GM23248 (cell line): ENCODE data around the gene CKS1B. TPM values are rescaled to one million over a fixed set of nuclear protein-coding genes. Genes with fewer than 3 reads are reported as not detected.

Experiments used
- DNase-seq: peaks from one replicate; pipeline ENCODE4 v3.0.0-alpha.2; 2015
- H2AFZ ChIP-seq: fragments of 200-600 bp; sonication (generic); 2 replicates; pipeline ENCODE4 v1.6.1; 2016; ENCODE audit warnings: antibody characterized with exemption
- H3F3A ChIP-seq: fragments of 200-600 bp; sonication (generic); 2 replicates; pipeline ENCODE4 v1.6.1; 2016; ENCODE audit warnings: mild to moderate bottlenecking, antibody characterized with exemption, mixed run types; ENCODE audit not compliant: insufficient read depth
- H3K27ac ChIP-seq: fragments of 200-600 bp; sonication (generic); 2 replicates; pipeline ENCODE4 v1.5.1; 2016; ENCODE audit warnings: mild to moderate bottlenecking
- H3K27me3 ChIP-seq: fragments of 200-600 bp; sonication (generic); replicated peaks from 2 replicates; pipeline ENCODE4 v1.6.1; 2016; ENCODE audit warnings: mild to moderate bottlenecking; ENCODE audit not compliant: insufficient read depth
- H3K36me3 ChIP-seq: fragments of 200-600 bp; sonication (generic); 2 replicates; pipeline ENCODE4 v1.6.1; 2016; ENCODE audit warnings: low read depth, mild to moderate bottlenecking
- H3K4me1 ChIP-seq: fragments of 200-600 bp; sonication (generic); 2 replicates; pipeline ENCODE4 v1.6.1; 2016; ENCODE audit warnings: mild to moderate bottlenecking; ENCODE audit not compliant: insufficient read depth
- H3K4me2 ChIP-seq: fragments of 200-600 bp; sonication (generic); one replicate; pipeline ENCODE4 v1.6.1; 2016; ENCODE audit warnings: mild to moderate bottlenecking; ENCODE audit not compliant: unreplicated experiment
- H3K4me3 ChIP-seq: fragments of 200-600 bp; sonication (generic); 2 replicates; pipeline ENCODE4 v1.5.1; 2016; ENCODE audit warnings: mild to moderate bottlenecking
- H3K79me2 ChIP-seq: fragments of 200-600 bp; sonication (generic); 2 replicates; pipeline ENCODE4 v1.6.1; 2016; ENCODE audit warnings: mild to moderate bottlenecking; ENCODE audit not compliant: insufficient read depth
- H3K9ac ChIP-seq: fragments of 200-600 bp; sonication (generic); 2 replicates; pipeline ENCODE4 v1.6.1; 2016; ENCODE audit warnings: mild to moderate bottlenecking
- H3K9me2 ChIP-seq: fragments of 200-600 bp; sonication (generic); 2 replicates; pipeline ENCODE4 v1.6.1; 2016; ENCODE audit warnings: mixed run types, mild to moderate bottlenecking, moderate library complexity; ENCODE audit not compliant: insufficient read depth
- H3K9me3 ChIP-seq: fragments of 200-600 bp; sonication (generic); one replicate; pipeline ENCODE4 v1.6.1; 2017; ENCODE audit warnings: low read depth
- H4K20me1 ChIP-seq: fragments of 200-600 bp; sonication (generic); 2 replicates; pipeline ENCODE4 v1.6.0; 2016; ENCODE audit not compliant: insufficient read depth
- EZH2 ChIP-seq: fragments of 200-600 bp; sonication (generic); IDR thresholded peaks from 2 replicates; pipeline ENCODE4 v1.6.1; 2018; ENCODE audit warnings: antibody characterized with exemption, mild to moderate bottlenecking; ENCODE audit not compliant: insufficient read depth, poor library complexity, severe bottlenecking
- EZH2phosphoT487 ChIP-seq: fragments of 200-600 bp; sonication (generic); IDR thresholded peaks from 2 replicates; pipeline ENCODE4 v1.6.1; 2018; ENCODE audit warnings: antibody characterized with exemption, moderate library complexity, mild to moderate bottlenecking, low read depth; ENCODE audit not compliant: insufficient read depth
- WGBS, 2 experiments: methylation state at CpG; one replicate each; pipeline ENCODE4 v1.1.6; 2015 to 2017; ENCODE audit warnings: low lambda C conversion rate in 2 of 2, low coverage in 1 of 2; ENCODE audit errors: missing lambda C conversion rate in 2 of 2; 5-methylcytosine and 5-hydroxymethylcytosine counted together
- in situ Hi-C: fragments of 300-500 bp; cut with MboI; formaldehyde crosslinking; loops from 2 replicates; pipeline ENCODE4 v1.15.0; 2020
- polyA plus RNA-seq: library from polyadenylated mRNA; unstranded; fragments of >200 nt; fragmentation: Nextera tagmentation; extraction: Ambion mirVana; gene quantifications from 2 replicates; pipeline ENCODE4 v1.2.1, GENCODE V29; 2016
- total RNA-seq: library from RNA; depleted of rRNA; stranded (reverse); fragments of >200 nt; shearing (Covaris generic); gene quantifications from 2 replicates; pipeline ENCODE4 v1.2.3, GENCODE V29; 2014

CKS1B gene
- total and polyA plus RNA-seq, 2 experiments from 2014 or later, result 45.6 to 119 TPM

DNA sequence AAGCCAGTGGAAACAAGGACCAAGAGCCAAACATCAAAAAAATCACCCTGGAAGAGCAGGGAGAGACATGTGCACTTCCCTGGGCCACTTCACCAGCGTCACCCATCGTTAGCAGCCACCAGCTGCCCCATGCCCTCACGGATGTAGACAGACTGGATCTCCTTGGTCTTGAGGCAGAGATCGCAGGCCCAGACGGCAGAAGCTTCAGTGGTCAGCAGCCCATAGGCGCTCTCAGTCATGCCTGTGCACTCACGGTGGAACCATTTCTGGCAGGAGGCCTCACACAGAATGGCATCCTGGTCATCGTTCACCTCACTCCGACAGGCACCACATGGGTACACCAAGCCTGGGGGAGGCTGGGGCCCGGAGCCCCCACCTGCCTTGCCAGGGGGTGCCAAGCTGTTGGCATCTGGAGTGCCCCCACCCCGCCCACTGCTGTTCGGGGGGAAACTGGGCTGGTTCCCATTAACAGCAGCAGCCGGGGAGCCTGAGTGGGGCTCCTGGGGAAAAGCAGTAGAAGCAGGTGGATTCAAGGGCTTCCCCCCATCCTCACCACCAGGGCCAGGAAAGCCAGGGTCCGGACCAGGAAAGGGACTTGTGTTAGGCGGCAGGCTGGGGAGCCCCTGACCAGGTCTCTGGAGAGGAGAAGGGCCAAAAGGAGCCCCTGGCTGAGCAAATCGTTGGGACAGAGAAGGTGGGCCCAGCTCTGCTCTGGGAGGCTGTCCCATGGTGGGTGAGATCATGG is 15.6 kb upstream of the CKS1B start:
- no peaks in the 10 kb centered on the region for H3K27me3 ChIP-seq
- WGBS, 2 experiments, result 83 to 84% methylated on average over 16 of the region's 16 CpGs
- peaks cover 25% of the 10 kb centered on the region; the same call in 1 of the 2 replicates for H3K79me2 ChIP-seq
- no peaks in the 10 kb centered on the region for H3K36me3 ChIP-seq
- in situ Hi-C loops, result no loop called here
- DNase-seq, result no peak
- no peak overlapping the region for H3K27ac ChIP-seq
- no peaks in the 10 kb centered on the region for H3K9me3 ChIP-seq
- no peak overlapping the region for H2AFZ ChIP-seq
- no peak overlapping the region for H3K4me3 ChIP-seq
- peaks cover 33% of the 10 kb centered on the region for H3K4me1 ChIP-seq
- no peaks in the 10 kb centered on the region for H4K20me1 ChIP-seq
- TF ChIP-seq EZH2phosphoT487 (no peak), EZH2 (no peak)
- H3K9me2 ChIP-seq, result no peaks in the 10 kb centered on the region
- no peak overlapping the region for H3K4me2 ChIP-seq
- peaks cover 22% of the 10 kb centered on the region for H3F3A ChIP-seq
- H3K9ac ChIP-seq, result no peak overlapping the region

GRCh38 chr1:154959426-154959780 is 15.1 kb upstream of the CKS1B start:
- no peak overlapping the region for H3K27ac ChIP-seq
- H3K4me2 ChIP-seq, result no peak overlapping the region
- no peak overlapping the region for H3K9ac ChIP-seq
- TF ChIP-seq EZH2 (no peak), EZH2phosphoT487 (no peak)
- peaks cover 33% of the 10 kb centered on the region for H3K4me1 ChIP-seq
- no peaks in the 10 kb centered on the region for H3K9me2 ChIP-seq
- DNase-seq, result no peak
- WGBS, 2 experiments, result 78 to 83% methylated on average over 5 to 7 of the region's 7 CpGs
- no peaks in the 10 kb centered on the region for H3K27me3 ChIP-seq
- H3K4me3 ChIP-seq, result no peak overlapping the region
- no peak overlapping the region for H2AFZ ChIP-seq
- no peaks in the 10 kb centered on the region for H3K36me3 ChIP-seq
- peaks cover 21% of the 10 kb centered on the region; the same call in 1 of the 2 replicates for H3K79me2 ChIP-seq
- H4K20me1 ChIP-seq, result no peaks in the 10 kb centered on the region
- peaks cover 27% of the 10 kb centered on the region for H3F3A ChIP-seq
- in situ Hi-C loops, result no loop called here
- no peaks in the 10 kb centered on the region for H3K9me3 ChIP-seq

DNA sequence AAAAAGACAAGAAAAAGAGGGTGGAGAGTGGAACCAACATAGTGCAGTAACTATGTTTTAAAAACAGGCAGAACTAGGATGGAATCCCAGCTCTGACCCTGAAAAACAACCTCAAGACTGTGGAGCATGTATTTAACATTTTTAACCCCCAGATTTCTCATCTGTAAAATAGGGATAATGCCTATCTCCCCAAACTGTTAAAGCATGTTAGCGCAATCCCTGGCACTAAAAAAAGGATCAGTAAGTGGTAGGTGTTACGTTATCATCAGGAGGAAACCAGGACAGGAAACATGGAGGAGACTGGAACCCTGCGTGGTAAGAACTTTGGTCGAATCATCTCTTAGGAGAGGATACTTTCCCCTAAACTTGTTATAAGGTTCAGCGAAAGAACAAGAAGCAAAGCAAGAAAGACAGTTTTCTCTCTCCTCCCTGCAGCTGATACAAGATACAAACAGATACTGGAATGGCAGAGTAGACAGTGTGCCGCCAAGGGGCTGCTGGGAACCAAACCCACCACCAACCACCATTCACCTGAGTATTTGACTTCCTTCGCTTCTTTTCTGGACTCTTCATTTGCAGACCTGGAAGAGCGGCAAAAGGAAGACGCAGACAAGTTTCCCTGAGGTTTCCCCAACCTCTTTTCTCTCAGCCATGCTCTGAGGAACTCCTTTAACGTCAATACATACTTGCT is 13.9 kb upstream of the CKS1B start:
- 52 to 59% methylated on average over 10 of the region's 10 CpGs for WGBS, 2 experiments
- in situ Hi-C loops, result no loop called here
- H3K9ac ChIP-seq, result peak overlapping the region; percentile 82

GRCh38 chr1:154961207-154962155 is 13.0 kb upstream of the CKS1B start, which contains the start of gene PYGO2:
Gene PYGO2 (minus strand): TSS chr1:154961782. CDS start chr1:154961576, 206 bp downstream.
- Histone ChIP-seq H3K9me2 (no peaks in the 10 kb centered on the region), H3K27me3 (no peaks in the 10 kb centered on the region), H3K4me2 (peak within 1 kb of the TSS; percentile 91), H3K9me3 (no peaks in the 10 kb centered on the region), H4K20me1 (no peaks in the 10 kb centered on the region), H3K36me3 (peaks cover 17% of the 10 kb centered on the region), H2AFZ (peak within 1 kb of the TSS; percentile 40), H3K4me3 (peak within 1 kb of the TSS; percentile 79), H3F3A (peaks cover 31% of the 10 kb centered on the region), H3K4me1 (peaks cover 23% of the 10 kb centered on the region), H3K9ac (peak within 1 kb of the TSS; percentile 82), H3K27ac (peak within 1 kb of the TSS; percentile 70), H3K79me2 (peaks cover 37% of the 10 kb centered on the region)
- WGBS, 2 experiments, result 1% methylated on average over 62 to 74 of the region's 93 CpGs
- TF ChIP-seq EZH2, result no peak
- no peak for TF ChIP-seq EZH2phosphoT487
- peak; percentile 87 for DNase-seq
- in situ Hi-C loops, result no loop called here

More for the DNA sequence above, 13.9 kb upstream of the CKS1B start:
- Histone ChIP-seq H3K36me3 (peaks cover 8% of the 10 kb centered on the region), H3K79me2 (peaks cover 29% of the 10 kb centered on the region), H3K4me1 (peaks cover 25% of the 10 kb centered on the region), H3K9me3 (no peaks in the 10 kb centered on the region), H3K27ac (peak overlapping the region; percentile 70; the same call in 1 of the 2 replicates), H2AFZ (no peak overlapping the region; the same call in 1 of the 2 replicates), H4K20me1 (no peaks in the 10 kb centered on the region), H3K4me3 (peak overlapping the region; percentile 79), H3K9me2 (no peaks in the 10 kb centered on the region), H3K4me2 (peak overlapping the region; percentile 91), H3F3A (peaks cover 27% of the 10 kb centered on the region), H3K27me3 (no peaks in the 10 kb centered on the region)
- no peak for TF ChIP-seq EZH2phosphoT487
- no peak for TF ChIP-seq EZH2
- no peak for DNase-seq
